SK-N-SH treated with all-trans-retinoic acid at 6 μM for 48 hours (cell line): ENCODE measurements around the gene SERTAD1.

Source experiments
- ATAC-seq: fragments of 200-7000 bp; cut with Tn5 transposase; 3 replicates; pipeline ENCODE4 v1.9.1; 2020; ENCODE audit warnings: mild to moderate bottlenecking, moderate library complexity
- ARNTL ChIP-seq: fragments of 450-650 bp; formaldehyde crosslinking; IDR thresholded peaks from 2 replicates; pipeline ENCODE4 v1.5.0; 2020; ENCODE audit warnings: low read depth, mild to moderate bottlenecking, moderate library complexity, borderline replicate concordance
- BACH2 ChIP-seq: fragments of 250-450 bp; sonication (Bioruptor Pico); IDR thresholded peaks from 2 replicates; pipeline ENCODE4 v1.9.0; 2021; ENCODE audit warnings: mild to moderate bottlenecking, borderline replicate concordance
- CSDC2 ChIP-seq: fragments of 250-450 bp; sonication (Bioruptor Pico); IDR thresholded peaks from 2 replicates; pipeline ENCODE4 v1.5.0; 2020; ENCODE audit warnings: mild to moderate bottlenecking, moderate library complexity
- CSRNP3 ChIP-seq: fragments of 250-450 bp; sonication (Bioruptor Pico); IDR thresholded peaks from 2 replicates; pipeline ENCODE4 v1.5.1; 2021; ENCODE audit warnings: mild to moderate bottlenecking, moderate library complexity
- GLIS3 ChIP-seq: fragments of 250-450 bp; sonication (Bioruptor Pico); IDR thresholded peaks from 2 replicates; pipeline ENCODE4 v1.5.0; 2020; ENCODE audit warnings: mild to moderate bottlenecking, moderate library complexity
- ISL1 ChIP-seq: fragments of 250-450 bp; sonication (Bioruptor Pico); IDR thresholded peaks from 2 replicates; pipeline ENCODE4 v2.1.2; 2022; ENCODE audit warnings: mild to moderate bottlenecking, moderate library complexity
- OSR1 ChIP-seq: fragments of 250-450 bp; sonication (Bioruptor Pico); IDR thresholded peaks from 2 replicates; pipeline ENCODE4 v1.8.0; 2022; ENCODE audit warnings: moderate library complexity, mild to moderate bottlenecking, inconsistent platforms
- PPARA ChIP-seq: fragments of 250-450 bp; sonication (Bioruptor Pico); IDR thresholded peaks from 2 replicates; pipeline ENCODE4 v1.5.0; 2020; ENCODE audit warnings: mild to moderate bottlenecking, borderline replicate concordance
- RARB ChIP-seq: fragments of 250-450 bp; sonication (Bioruptor Pico); IDR thresholded peaks from 2 replicates; pipeline ENCODE4 v1.8.0; 2021; ENCODE audit warnings: mild to moderate bottlenecking, moderate library complexity
- SNAI2 ChIP-seq: fragments of 250-450 bp; sonication (Bioruptor Pico); IDR thresholded peaks from 2 replicates; pipeline ENCODE4 v1.5.0; 2020; ENCODE audit warnings: mild to moderate bottlenecking, moderate library complexity
- TCF4 ChIP-seq: fragments of 250-450 bp; sonication (Bioruptor Pico); IDR thresholded peaks from 2 replicates; pipeline ENCODE4 v1.8.0; 2021; ENCODE audit warnings: mild to moderate bottlenecking, moderate library complexity, borderline replicate concordance
- TOX ChIP-seq: fragments of 250-450 bp; sonication (Bioruptor Pico); IDR thresholded peaks from 2 replicates; pipeline ENCODE4 v1.8.0; 2021; ENCODE audit warnings: mild to moderate bottlenecking, moderate library complexity, borderline replicate concordance
- TSHZ2 ChIP-seq: fragments of 250-450 bp; sonication (Bioruptor Pico); IDR thresholded peaks from 2 replicates; pipeline ENCODE4 v1.5.0; 2020; ENCODE audit warnings: mild to moderate bottlenecking, moderate library complexity
- ZC3H10 ChIP-seq: fragments of 250-450 bp; sonication (Bioruptor Pico); IDR thresholded peaks from 2 replicates; pipeline ENCODE4 v1.5.1; 2021; ENCODE audit warnings: mild to moderate bottlenecking, moderate library complexity
- ZFP3 ChIP-seq: fragments of 250-450 bp; sonication (Bioruptor Pico); IDR thresholded peaks from 2 replicates; pipeline ENCODE4 v1.5.0; 2020; ENCODE audit warnings: mild to moderate bottlenecking, moderate library complexity
- ZFP30 ChIP-seq: fragments of 450-650 bp; formaldehyde crosslinking; IDR thresholded peaks from 2 replicates; pipeline ENCODE4 v1.5.0; 2022; ENCODE audit warnings: mild to moderate bottlenecking, moderate library complexity
- ZNF565 ChIP-seq: fragments of 450-650 bp; formaldehyde crosslinking; conservative IDR thresholded peaks from 2 replicates; pipeline ENCODE4 v1.5.0; 2020; ENCODE audit warnings: low read depth, mild to moderate bottlenecking, moderate library complexity
- ZNF70 ChIP-seq: fragments of 450-650 bp; formaldehyde crosslinking; IDR thresholded peaks from 2 replicates; pipeline ENCODE4 v1.5.0; 2020; ENCODE audit warnings: mild to moderate bottlenecking, moderate library complexity
- ZNF8 ChIP-seq: fragments of 450-650 bp; formaldehyde crosslinking; IDR thresholded peaks from 2 replicates; pipeline ENCODE4 v1.5.0; 2020; ENCODE audit warnings: mild to moderate bottlenecking, moderate library complexity
- TF ChIP-seq, protein P1 (sequence below): fragments of 250-450 bp; sonication (Bioruptor Pico); IDR thresholded peaks from 2 replicates; pipeline ENCODE4 v1.8.0; 2020; ENCODE audit warnings: mild to moderate bottlenecking, moderate library complexity, borderline replicate concordance
- TF ChIP-seq, protein P2 (sequence below): fragments of 250-450 bp; sonication (Bioruptor Pico); IDR thresholded peaks from 2 replicates; pipeline ENCODE4 v1.5.1; 2020; ENCODE audit warnings: low read depth, mild to moderate bottlenecking, moderate library complexity

The SERTAD1 gene

GRCh38 chr19:40416918-40417642 lies 8.7 kb downstream of the SERTAD1 start:
- TF ChIP-seq TOX (CRISPR knock-in tag) (no peak), ZFP3 (no peak), TSHZ2 (no peak), ZC3H10 (no peak), CSDC2 (CRISPR knock-in tag) (no peak), TCF4 (CRISPR knock-in tag) (no peak), ZFP30 (CRISPR knock-in tag) (no peak), SNAI2 (CRISPR knock-in tag) (no peak), BACH2 (CRISPR knock-in tag) (no peak), ZNF8 (no peak), GLIS3 (CRISPR knock-in tag) (no peak), ARNTL (no peak), ISL1 (CRISPR knock-in tag) (no peak), ZNF70 (CRISPR knock-in tag) (no peak), RARB (CRISPR knock-in tag) (no peak)
- TF ChIP-seq, protein P1, sequence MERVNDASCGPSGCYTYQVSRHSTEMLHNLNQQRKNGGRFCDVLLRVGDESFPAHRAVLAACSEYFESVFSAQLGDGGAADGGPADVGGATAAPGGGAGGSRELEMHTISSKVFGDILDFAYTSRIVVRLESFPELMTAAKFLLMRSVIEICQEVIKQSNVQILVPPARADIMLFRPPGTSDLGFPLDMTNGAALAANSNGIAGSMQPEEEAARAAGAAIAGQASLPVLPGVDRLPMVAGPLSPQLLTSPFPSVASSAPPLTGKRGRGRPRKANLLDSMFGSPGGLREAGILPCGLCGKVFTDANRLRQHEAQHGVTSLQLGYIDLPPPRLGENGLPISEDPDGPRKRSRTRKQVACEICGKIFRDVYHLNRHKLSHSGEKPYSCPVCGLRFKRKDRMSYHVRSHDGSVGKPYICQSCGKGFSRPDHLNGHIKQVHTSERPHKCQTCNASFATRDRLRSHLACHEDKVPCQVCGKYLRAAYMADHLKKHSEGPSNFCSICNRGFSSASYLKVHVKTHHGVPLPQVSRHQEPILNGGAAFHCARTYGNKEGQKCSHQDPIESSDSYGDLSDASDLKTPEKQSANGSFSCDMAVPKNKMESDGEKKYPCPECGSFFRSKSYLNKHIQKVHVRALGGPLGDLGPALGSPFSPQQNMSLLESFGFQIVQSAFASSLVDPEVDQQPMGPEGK (CRISPR knock-in tag): no peak
- ATAC-seq: no peak

DNA sequence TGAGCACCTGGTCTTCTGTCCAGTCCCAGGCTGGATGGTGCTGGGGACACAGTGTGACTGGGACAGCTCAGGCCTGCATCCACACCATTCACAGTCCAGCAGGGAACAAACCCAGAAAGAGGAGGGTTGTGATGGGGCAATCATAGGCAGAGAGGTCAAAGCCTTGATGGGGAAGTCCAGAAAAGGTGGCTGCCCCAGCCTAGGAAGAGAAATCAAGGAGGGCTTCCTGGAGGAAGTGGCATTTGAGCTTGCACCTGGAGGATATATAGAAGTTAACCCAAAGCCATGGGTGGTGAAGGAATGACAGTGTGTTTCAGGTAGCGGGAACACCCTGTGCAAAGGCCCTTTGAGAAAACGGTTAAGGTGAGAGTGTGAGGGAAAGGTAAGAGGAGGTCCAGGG lies 10.0 kb downstream of the SERTAD1 start:
- TF ChIP-seq, protein P2, sequence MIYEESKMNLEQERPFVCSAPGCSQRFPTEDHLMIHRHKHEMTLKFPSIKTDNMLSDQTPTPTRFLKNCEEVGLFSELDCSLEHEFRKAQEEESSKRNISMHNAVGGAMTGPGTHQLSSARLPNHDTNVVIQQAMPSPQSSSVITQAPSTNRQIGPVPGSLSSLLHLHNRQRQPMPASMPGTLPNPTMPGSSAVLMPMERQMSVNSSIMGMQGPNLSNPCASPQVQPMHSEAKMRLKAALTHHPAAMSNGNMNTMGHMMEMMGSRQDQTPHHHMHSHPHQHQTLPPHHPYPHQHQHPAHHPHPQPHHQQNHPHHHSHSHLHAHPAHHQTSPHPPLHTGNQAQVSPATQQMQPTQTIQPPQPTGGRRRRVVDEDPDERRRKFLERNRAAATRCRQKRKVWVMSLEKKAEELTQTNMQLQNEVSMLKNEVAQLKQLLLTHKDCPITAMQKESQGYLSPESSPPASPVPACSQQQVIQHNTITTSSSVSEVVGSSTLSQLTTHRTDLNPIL (CRISPR knock-in tag): no peak
- no peak for TF ChIP-seq ISL1 (CRISPR knock-in tag)
- TF ChIP-seq ZNF70 (CRISPR knock-in tag): no peak
- TF ChIP-seq SNAI2 (CRISPR knock-in tag): no peak
- no peak for TF ChIP-seq CSRNP3
- no peak for TF ChIP-seq CSDC2 (CRISPR knock-in tag)
- no peak for TF ChIP-seq ZFP30 (CRISPR knock-in tag)
- TF ChIP-seq TOX (CRISPR knock-in tag): no peak
- TF ChIP-seq PPARA: no peak
- no peak for TF ChIP-seq OSR1 (CRISPR knock-in tag)
- no peak for TF ChIP-seq ZNF565 (CRISPR knock-in tag)
- ATAC-seq: no peak

DNA sequence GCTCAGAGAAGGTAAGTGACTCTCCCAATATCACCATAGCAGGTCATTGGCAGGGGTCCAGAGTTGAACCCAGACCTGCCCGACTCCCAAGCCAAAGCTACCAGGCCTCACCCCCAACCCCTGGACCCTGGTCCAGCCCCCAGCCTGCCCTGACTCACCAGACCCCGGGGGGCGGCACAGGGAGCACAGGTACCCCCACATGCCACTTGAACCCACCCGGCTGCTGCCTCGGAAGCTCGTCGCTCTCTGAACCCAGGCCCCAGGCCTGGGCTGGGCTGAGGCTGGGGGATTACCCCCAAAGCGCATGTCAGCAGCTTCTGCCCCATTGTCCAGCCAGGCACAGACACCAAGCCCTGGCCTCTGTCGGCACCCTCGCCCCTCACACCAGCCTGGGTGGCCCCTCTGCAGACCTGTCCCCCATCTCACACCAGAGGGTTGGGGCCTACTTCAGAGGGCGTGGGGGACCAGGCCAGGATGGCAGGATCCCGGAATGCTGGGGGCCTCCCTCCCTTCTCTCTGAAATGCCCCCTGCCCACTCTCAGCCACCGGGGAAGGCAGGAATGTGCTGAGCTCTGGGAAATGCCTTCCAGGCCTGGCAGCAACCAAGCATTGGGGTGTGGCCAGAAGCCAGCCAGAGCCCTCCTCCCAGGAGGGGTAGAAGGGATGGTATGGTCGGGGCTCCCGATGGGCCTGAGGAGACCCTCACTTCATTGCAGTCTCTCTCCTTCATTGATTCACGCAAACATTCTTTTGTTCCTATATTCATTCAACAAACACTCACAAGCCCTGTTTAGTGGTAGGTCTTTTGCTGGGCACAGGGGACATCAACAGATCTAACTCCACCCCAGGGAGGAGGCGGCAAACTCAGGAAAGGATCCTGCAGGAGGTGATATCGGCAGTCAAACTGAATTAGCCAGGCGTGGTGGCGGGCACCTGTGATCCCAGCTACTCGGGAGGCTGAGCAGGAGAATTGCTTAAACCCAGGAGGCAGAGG lies 11.0 kb downstream of the SERTAD1 start:
- TF ChIP-seq OSR1 (CRISPR knock-in tag): no peak
- TF ChIP-seq GLIS3 (CRISPR knock-in tag): no peak
- no peak for TF ChIP-seq TOX (CRISPR knock-in tag)
- TF ChIP-seq ISL1 (CRISPR knock-in tag): no peak
- TF ChIP-seq ZNF565 (CRISPR knock-in tag): no peak
- no peak for TF ChIP-seq BACH2 (CRISPR knock-in tag)
- TF ChIP-seq CSDC2 (CRISPR knock-in tag): no peak
- TF ChIP-seq, protein P2 (CRISPR knock-in tag): no peak
- TF ChIP-seq ZFP30 (CRISPR knock-in tag): no peak
- TF ChIP-seq SNAI2 (CRISPR knock-in tag): no peak
- no peak for TF ChIP-seq TCF4 (CRISPR knock-in tag)
- TF ChIP-seq ZC3H10: no peak

More for the DNA sequence above, 11.0 kb downstream of the SERTAD1 start:
- no peak for ATAC-seq
